HG02852 (cell line): Measurements from ENCODE around the gene FILIP1.

Experiments used
- ATAC-seq: cut with Tn5 transposase; IDR thresholded peaks from one replicate; pipeline ENCODE4 v1.9.1; 2021; ENCODE audit warnings: mild to moderate bottlenecking, moderate library complexity; ENCODE audit not compliant: unreplicated experiment

The FILIP1 gene

GRCh38 chr6:75348882-75349261, 144.7 kb downstream of the FILIP1 start:
- no peak for ATAC-seq

- no peak for ATAC-seq
These were observed 145.5 kb downstream of the FILIP1 start for GRCh38 chr6:75347898-75348610.

GRCh38 chr6:75345413-75345812, 148.2 kb downstream of the FILIP1 start:
- ATAC-seq, result no peak

- no peak for ATAC-seq
These were observed 149.1 kb downstream of the FILIP1 start for GRCh38 chr6:75344455-75344854.

GRCh38 chr6:75344021-75344420, 149.6 kb downstream of the FILIP1 start:
- ATAC-seq, result no peak

GRCh38 chr6:75337835-75338580, 155.6 kb downstream of the FILIP1 start:
- ATAC-seq, result no peak

- ATAC-seq, result no peak
These were observed 159.1 kb downstream of the FILIP1 start for GRCh38 chr6:75334266-75335040.

GRCh38 chr6:75333676-75334200, 159.9 kb downstream of the FILIP1 start:
- ATAC-seq, result no peak

GRCh38 chr6:75331151-75331550, 162.4 kb downstream of the FILIP1 start:
- no peak for ATAC-seq

- no peak for ATAC-seq
These were observed 163.9 kb downstream of the FILIP1 start for GRCh38 chr6:75329703-75330102.

GRCh38 chr6:75327807-75328206, 165.8 kb downstream of the FILIP1 start:
- no peak for ATAC-seq

GRCh38 chr6:75326557-75327258, 166.9 kb downstream of the FILIP1 start:
- no peak for ATAC-seq

GRCh38 chr6:75318900-75319299, 174.7 kb downstream of the FILIP1 start:
- no peak for ATAC-seq

GRCh38 chr6:75317503-75318206, 175.9 kb downstream of the FILIP1 start:
- ATAC-seq, result no peak

GRCh38 chr6:75315978-75316377, 177.6 kb downstream of the FILIP1 start:
- no peak for ATAC-seq

GRCh38 chr6:75308250-75308988, 185.2 kb downstream of the FILIP1 start:
- no peak for ATAC-seq

- ATAC-seq, result no peak
These were observed 186.1 kb downstream of the FILIP1 start for GRCh38 chr6:75307364-75308004.

GRCh38 chr6:75306064-75306463, 187.5 kb downstream of the FILIP1 start:
- no peak for ATAC-seq

- no peak for ATAC-seq
These were observed 188.0 kb downstream of the FILIP1 start for GRCh38 chr6:75305573-75305972.
